HL-60 (cell line): ENCODE data around the gene ANO9.

Experiments used
- DNase-seq, 2 experiments: peaks; one replicate each; pipeline ENCODE4 v3.0.0-alpha.2; 2010 to 2020; ENCODE audit warnings: low read depth in 1 of 2, low spot score in 1 of 2
- H3K27ac ChIP-seq: fragments of 250-450 bp; sonication (Bioruptor Pico); replicated peaks from 2 replicates; pipeline ENCODE4 v1.5.1; 2020; ENCODE audit warnings: mild to moderate bottlenecking, moderate library complexity
- H3K27me3 ChIP-seq: fragments of 250-450 bp; sonication (Bioruptor Pico); 2 replicates; pipeline ENCODE4 v1.5.1; 2021; ENCODE audit warnings: mild to moderate bottlenecking, moderate library complexity; ENCODE audit not compliant: insufficient read depth, poor library complexity, severe bottlenecking
- H3K4me3 ChIP-seq: replicated peaks from 2 replicates; pipeline ENCODE4 v1.5.1; 2011; ENCODE audit warnings: mild to moderate bottlenecking, control low read depth, low read length; ENCODE audit not compliant: insufficient read depth
- GABPA ChIP-seq: IDR thresholded peaks from 2 replicates; pipeline ENCODE4 v1.6.1; 2012; ENCODE audit warnings: low read depth
- POLR2AphosphoS5 ChIP-seq: IDR thresholded peaks from 2 replicates; pipeline ENCODE4 v1.6.1; 2012; ENCODE audit warnings: low read depth
- SPI1 ChIP-seq: IDR thresholded peaks from 2 replicates; pipeline ENCODE4 v1.6.1; 2012; ENCODE audit warnings: low read depth, mild to moderate bottlenecking, borderline replicate concordance
- TF ChIP-seq, protein P1 (sequence below): IDR thresholded peaks from one replicate; pipeline ENCODE4 v1.5.1; 2011; ENCODE audit warnings: low read length, control low read depth, inconsistent platforms; ENCODE audit not compliant: insufficient read depth
- TF ChIP-seq, protein P2 (sequence below): IDR thresholded peaks from 2 replicates; pipeline ENCODE4 v1.6.1; 2012; ENCODE audit warnings: low read depth; ENCODE audit not compliant: insufficient replicate concordance

ANO9 gene

DNA sequence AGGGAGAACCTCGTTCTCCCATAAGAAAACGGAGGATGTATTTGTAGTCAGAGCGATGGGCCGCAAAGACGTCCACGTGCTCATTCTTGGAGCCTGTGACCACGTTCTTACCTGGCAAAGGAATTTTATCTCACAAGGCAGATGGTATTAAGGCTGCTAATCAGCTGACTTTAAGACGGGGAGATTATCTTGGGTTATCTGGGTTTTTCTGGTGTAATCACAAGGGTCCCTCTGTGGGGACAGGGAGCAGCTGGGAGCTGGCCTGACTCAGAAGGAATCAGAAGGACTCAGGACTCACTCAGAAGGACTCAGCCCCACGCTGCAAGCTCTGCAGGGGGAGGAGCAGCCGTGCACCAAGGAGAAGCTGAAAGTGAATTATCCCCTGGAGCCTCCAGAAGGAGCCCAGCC, 19.6 kb downstream of the ANO9 start:
- H3K4me3 ChIP-seq = no peak overlapping the region
- no peak for TF ChIP-seq GABPA
- no peak for TF ChIP-seq SPI1
- TF ChIP-seq, protein P1, sequence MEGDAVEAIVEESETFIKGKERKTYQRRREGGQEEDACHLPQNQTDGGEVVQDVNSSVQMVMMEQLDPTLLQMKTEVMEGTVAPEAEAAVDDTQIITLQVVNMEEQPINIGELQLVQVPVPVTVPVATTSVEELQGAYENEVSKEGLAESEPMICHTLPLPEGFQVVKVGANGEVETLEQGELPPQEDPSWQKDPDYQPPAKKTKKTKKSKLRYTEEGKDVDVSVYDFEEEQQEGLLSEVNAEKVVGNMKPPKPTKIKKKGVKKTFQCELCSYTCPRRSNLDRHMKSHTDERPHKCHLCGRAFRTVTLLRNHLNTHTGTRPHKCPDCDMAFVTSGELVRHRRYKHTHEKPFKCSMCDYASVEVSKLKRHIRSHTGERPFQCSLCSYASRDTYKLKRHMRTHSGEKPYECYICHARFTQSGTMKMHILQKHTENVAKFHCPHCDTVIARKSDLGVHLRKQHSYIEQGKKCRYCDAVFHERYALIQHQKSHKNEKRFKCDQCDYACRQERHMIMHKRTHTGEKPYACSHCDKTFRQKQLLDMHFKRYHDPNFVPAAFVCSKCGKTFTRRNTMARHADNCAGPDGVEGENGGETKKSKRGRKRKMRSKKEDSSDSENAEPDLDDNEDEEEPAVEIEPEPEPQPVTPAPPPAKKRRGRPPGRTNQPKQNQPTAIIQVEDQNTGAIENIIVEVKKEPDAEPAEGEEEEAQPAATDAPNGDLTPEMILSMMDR = no peak
- TF ChIP-seq, protein P2, sequence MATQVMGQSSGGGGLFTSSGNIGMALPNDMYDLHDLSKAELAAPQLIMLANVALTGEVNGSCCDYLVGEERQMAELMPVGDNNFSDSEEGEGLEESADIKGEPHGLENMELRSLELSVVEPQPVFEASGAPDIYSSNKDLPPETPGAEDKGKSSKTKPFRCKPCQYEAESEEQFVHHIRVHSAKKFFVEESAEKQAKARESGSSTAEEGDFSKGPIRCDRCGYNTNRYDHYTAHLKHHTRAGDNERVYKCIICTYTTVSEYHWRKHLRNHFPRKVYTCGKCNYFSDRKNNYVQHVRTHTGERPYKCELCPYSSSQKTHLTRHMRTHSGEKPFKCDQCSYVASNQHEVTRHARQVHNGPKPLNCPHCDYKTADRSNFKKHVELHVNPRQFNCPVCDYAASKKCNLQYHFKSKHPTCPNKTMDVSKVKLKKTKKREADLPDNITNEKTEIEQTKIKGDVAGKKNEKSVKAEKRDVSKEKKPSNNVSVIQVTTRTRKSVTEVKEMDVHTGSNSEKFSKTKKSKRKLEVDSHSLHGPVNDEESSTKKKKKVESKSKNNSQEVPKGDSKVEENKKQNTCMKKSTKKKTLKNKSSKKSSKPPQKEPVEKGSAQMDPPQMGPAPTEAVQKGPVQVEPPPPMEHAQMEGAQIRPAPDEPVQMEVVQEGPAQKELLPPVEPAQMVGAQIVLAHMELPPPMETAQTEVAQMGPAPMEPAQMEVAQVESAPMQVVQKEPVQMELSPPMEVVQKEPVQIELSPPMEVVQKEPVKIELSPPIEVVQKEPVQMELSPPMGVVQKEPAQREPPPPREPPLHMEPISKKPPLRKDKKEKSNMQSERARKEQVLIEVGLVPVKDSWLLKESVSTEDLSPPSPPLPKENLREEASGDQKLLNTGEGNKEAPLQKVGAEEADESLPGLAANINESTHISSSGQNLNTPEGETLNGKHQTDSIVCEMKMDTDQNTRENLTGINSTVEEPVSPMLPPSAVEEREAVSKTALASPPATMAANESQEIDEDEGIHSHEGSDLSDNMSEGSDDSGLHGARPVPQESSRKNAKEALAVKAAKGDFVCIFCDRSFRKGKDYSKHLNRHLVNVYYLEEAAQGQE = no peak
- TF ChIP-seq POLR2AphosphoS5 = no peak
- no peak overlapping the region for H3K27ac ChIP-seq
- H3K27me3 ChIP-seq = no peaks in the 10 kb centered on the region
- no peak for DNase-seq

DNA sequence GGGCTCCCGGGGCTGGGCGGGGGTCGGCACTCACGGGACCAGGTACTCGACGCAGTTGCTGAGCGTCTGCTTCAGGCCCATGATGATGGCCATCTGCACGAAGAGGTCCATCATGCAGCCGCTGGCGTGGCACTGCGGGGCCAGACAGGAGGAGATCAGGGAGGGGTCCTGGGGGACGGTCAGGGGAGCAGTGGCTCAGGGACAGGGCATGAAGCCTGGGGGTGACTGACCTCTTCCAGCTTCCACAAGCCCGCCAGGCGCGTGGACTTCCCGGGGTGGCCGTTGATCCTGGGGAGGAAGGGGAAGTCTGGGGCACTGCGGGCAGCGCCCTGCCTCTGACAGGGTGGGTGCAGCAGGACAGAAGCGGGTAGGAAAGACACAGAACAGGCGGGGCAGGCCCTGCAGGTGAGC, 20.9 kb downstream of the ANO9 start:
- H3K4me3 ChIP-seq = no peak overlapping the region
- TF ChIP-seq GABPA (no peak), POLR2AphosphoS5 (no peak), SPI1 (no peak)
- TF ChIP-seq, protein P1 = no peak
- TF ChIP-seq, protein P2 = no peak
- DNase-seq = no peak
- no peaks in the 10 kb centered on the region for H3K27me3 ChIP-seq
- H3K27ac ChIP-seq = no peak overlapping the region

DNA sequence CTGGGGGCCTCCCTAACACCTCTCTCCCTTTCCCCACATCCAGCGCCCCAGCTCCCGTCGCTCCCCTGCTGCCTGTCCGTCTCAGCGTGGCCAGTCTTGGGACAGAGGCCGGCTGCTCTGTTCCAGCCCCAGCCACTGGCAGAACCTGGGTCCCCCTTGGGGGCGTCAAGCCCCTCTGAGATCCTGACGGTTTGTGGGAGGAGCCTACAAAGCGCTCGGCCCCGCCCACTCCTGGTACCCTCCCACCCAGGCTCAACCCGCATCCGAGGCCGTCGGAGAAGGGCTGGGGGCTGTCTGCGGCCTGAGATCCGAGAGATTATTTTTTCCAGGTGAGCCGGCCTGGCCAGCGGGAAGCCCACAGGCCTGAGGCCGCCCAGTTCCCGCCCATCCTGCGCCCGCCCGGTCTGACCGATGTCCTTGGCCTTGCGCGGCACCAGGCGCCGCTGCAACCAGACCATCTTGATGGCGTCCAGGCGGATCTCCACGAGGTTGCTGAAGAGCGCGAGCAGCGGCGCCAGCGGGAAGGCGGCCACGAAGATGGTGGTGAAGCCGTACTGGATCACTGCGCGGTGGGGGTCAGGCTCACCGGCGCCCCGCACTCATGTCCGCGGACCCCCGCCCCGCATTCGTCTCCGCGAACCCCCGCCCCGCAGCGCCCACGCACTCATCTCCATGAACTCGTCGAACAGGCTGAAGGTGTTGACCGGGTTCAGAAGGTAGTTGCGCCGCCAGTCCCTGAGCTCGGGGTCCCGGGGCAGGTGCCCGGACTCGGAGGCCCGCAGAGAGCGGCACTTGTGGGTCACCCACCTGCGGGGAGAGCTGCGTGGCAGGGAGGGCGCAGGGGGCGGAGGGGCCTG, 21.5 kb downstream of the ANO9 start:
- no peak for DNase-seq
- Histone ChIP-seq H3K4me3 (no peak overlapping the region), H3K27me3 (no peaks in the 10 kb centered on the region), H3K27ac (no peak overlapping the region)
- TF ChIP-seq GABPA (no peak), POLR2AphosphoS5 (no peak), SPI1 (no peak)
- TF ChIP-seq, protein P1 = no peak
- TF ChIP-seq, protein P2 = no peak
